HG03280 (cell line): ENCODE results near the gene KIAA1755.

Experiments used
- ATAC-seq: cut with Tn5 transposase; IDR thresholded peaks from one replicate; pipeline ENCODE4 v1.9.1; 2021; ENCODE audit warnings: mild to moderate bottlenecking, moderate library complexity; ENCODE audit not compliant: unreplicated experiment

KIAA1755 gene

GRCh38 chr20:38242848-38243708 lies 17.5 kb downstream of the KIAA1755 start:
- no peak for ATAC-seq

DNA sequence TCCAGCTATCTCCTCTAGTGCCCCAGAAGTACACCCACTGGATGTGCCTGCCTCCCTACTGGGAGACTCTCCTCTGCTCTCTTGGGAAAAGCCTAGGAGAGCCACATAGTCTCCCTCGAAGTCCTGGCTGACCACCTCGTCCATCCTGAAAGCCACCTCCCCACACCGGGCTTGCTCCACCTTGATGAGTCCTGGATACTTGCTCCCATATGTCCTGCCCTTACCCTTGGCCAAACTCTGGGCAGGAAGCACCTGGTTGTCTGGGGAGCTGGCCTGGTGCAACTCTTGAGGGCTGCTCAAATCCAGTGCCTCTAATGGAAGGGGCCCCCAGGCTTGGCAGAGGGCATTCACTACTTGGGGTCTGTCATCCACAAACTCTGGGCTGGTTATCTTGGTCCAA lies 19.3 kb downstream of the KIAA1755 start:
- no peak for ATAC-seq

GRCh38 chr20:38239441-38239840 lies 21.1 kb downstream of the KIAA1755 start:
- ATAC-seq, result no peak

GRCh38 chr20:38238829-38239228 lies 21.7 kb downstream of the KIAA1755 start:
- no peak for ATAC-seq

DNA sequence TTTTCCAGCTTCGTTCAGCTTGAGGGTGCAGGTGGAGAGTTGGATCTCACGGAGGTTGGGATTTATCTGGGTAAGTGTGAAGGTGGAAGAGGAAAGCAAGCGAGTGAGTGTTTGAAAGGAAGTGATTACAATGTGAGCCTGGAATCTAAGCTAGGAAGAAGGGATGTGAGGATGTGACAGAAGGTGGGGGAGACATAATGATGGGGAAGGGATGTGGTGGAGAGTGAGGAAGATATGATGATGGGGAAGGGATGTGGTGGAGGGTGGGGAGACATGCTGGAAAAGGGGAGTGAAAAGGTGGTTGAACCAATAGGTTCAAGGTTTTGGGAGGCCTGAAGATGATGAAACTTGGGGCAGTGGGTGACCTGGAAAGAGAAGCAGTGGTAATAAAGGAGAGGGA lies 23.2 kb downstream of the KIAA1755 start:
- no peak for ATAC-seq

DNA sequence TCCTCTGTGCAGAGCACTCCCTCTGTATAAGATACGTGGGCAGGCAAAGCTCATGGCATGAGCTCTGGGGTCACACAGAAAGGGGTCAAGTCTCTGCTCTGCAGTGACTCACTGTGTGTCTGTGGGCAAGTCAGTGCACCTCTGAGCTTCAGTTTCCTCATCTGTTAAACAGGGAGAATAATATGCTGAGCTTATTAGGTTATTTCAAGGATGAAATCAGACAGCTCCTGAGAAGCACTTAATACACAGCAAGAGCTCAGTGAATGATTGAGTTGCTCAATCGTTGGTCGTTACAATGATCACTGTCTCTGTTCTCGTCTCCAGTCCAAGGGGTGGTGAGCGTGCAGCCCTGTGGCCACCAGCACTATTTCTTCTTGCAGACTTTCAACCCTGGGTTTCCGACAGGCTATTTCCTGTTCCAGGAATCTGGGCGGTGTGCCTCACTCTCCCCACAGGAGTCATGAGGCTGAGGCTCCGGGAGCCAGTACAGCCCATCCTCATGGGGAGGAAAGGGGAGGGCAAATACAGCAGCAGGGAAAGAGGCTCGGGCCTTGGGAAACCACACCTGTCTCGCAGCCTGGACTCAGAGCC lies 28.9 kb downstream of the KIAA1755 start:
- no peak for ATAC-seq

- ATAC-seq, result no peak
These were observed 29.5 kb downstream of the KIAA1755 start for GRCh38 chr20:38230957-38231526.

DNA sequence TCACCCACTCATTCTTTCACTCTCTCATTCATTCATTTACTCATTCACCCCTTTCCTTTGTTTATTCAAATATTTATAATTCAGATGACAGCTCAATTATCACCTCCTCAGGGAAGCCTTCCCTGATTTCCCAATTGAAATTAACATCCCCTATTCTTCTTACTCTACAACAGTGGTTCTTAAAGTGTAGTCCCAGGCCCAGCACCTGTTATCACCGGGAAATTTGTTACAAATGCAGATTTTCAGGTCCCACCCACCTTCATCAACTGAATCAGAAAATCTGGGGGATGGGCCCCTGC lies 30.3 kb downstream of the KIAA1755 start:
- no peak for ATAC-seq

- ATAC-seq, result no peak
These were observed 30.9 kb downstream of the KIAA1755 start for GRCh38 chr20:38229376-38230252.

DNA sequence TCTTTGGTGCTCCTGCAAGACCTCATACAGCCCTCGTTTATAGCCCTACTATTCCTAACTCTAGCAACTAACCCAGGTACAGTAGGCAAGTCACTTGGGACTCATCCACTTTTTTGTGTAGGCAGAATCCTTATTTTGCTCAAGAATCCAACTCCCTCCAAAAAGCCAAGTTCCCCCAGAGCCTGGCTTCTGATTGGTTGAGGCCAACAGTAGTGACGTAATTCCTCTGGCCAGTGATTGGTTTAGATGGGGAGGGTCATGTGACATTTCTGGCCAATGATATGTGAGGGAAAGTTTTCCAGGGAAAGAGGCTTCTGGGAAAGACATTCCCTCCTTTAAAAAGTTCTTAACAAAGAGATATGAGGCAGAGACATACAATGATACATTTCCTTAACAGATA lies 32.1 kb downstream of the KIAA1755 start:
- ATAC-seq, result no peak

- ATAC-seq, result no peak
These were observed 32.8 kb downstream of the KIAA1755 start for GRCh38 chr20:38227420-38228360.

DNA sequence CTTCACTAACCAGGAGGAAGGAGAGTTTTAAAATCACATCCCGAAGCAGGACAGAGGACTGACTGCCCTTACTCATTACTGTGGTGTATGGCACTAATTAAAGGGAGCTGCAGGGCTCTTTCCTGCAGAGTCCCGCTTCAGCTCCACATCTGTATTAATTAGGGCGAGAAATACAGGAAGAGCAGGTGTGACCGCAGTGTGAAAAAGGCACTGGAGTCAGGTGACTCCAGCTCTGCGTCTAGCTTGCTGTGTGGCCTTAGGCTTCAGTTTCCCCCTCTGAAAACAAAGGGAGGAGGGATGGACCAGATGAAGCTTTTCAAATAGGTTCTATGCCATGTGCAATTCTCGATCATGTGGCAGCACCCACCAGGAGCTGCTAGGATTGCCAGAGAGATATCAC lies 34.0 kb downstream of the KIAA1755 start:
- ATAC-seq, result no peak

- ATAC-seq, result no peak
These were observed 34.7 kb downstream of the KIAA1755 start for GRCh38 chr20:38225900-38226263.

GRCh38 chr20:38225240-38225899 lies 35.2 kb downstream of the KIAA1755 start:
- no peak for ATAC-seq

- no peak for ATAC-seq
These were observed 36.0 kb downstream of the KIAA1755 start for GRCh38 chr20:38224531-38224930.

DNA sequence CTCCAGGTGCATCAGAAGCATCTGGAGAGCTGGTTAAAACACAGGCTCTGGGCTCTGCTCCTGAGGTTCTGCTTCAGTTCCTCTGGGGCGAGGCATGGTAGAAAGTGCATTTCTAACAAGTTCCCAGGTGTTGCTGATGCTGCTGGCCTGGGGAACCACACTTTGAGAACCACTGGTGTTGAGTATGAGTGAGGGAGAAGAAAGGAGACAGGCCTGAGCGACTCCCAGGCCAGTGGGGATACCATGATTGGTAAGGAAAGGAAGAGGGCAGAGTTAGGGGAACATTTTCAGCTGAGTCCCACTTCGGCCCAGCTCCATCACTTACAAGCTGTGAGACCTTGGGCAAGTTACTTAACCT lies 36.8 kb downstream of the KIAA1755 start:
- ATAC-seq, result no peak

DNA sequence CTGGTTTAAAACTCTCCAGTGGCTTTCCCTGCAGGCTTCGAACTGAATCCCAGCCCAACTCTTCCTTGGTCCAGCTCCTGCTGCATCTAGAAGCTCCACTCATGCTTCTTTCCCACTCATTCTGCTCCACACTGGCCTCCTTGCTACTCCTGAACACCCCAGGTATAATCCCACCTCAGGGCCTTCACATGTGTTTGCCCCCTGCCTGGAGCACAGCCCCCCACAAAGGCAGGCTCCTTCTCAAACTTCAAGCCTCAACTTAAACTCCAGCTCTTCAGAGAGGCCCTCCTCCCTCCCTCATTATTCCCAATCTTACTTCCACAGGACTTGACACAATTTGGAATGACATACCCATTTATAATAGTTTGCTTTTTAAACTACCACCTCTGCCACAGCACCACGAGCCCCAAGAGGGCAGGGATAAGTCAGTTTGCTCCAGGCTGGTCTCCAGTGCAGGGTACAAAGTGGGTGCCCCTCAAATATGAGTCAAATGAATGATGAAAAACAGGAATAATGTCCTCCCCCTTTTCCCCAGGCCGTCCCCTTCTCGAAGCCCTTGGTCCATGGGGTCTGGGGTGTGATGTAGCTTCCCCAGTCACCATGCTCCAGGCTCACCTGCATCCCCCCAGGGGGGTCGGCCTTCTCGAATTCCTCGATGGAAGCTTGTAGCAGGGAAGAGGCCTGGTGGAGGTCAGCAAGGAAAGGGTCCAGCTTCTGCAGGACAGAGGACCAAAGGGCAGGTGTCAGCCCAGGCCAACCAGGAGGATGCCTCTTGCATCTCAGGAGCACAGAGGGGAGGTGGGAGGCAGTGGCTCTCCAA lies 37.4 kb downstream of the KIAA1755 start:
- ATAC-seq, result no peak

GRCh38 chr20:38222231-38222922 lies 38.2 kb downstream of the KIAA1755 start:
- no peak for ATAC-seq
